HepG2 (cell line): ENCODE measurements around the gene ARHGAP22. TPM values are rescaled to one million over a fixed set of nuclear protein-coding genes. Genes with fewer than 3 reads are reported as not detected.

Experiments used
- ATAC-seq: fragments of 200-7000 bp; cut with Tn5 transposase; 3 replicates; pipeline ENCODE4 v1.9.1; 2020; ENCODE audit warnings: mild to moderate bottlenecking, moderate library complexity
- BruUV-seq: library from RNA; stranded (reverse); fragments of 400-500 nt; replicated peaks from 2 replicates; lab custom pipeline; 2021; lab: Mats Ljungman, UMichigan
- CTCF ChIA-PET: fragments of 300-600 bp; formaldehyde crosslinking; extraction: SDS; loops from one replicate; lab custom pipeline; 2021; ENCODE audit warnings: low total read pairs, inconsistent platforms, low intra/inter-chr PET ratio; lab: Yijun Ruan, JAX
- POLR2A ChIA-PET: fragments of 350-600 bp; sonication (Branson Sonifier 250); formaldehyde crosslinking; loops from one replicate; lab custom pipeline; 2020; ENCODE audit warnings: antibody characterized with exemption, inconsistent platforms; lab: Yijun Ruan, JAX
- DNase-seq: peaks from one replicate; pipeline ENCODE4 v3.0.0-alpha.2; 2015; ENCODE audit warnings: low spot score
- FAIRE-seq: peaks from 3 replicates; lab custom pipeline; 2011; peaks lifted over from hg19 to GRCh38; lab: Jason Lieb, UNC
- H2AFZ ChIP-seq: one replicate; pipeline ENCODE4 v1.6.1; 2011; ENCODE audit warnings: low read length, inconsistent platforms
- H3K27ac ChIP-seq: fragments of 300-600 bp; 3 replicates; pipeline ENCODE4 v1.8.0; 2011; ENCODE audit warnings: mixed run types, mild to moderate bottlenecking, mixed read lengths, low read length, inconsistent platforms; ENCODE audit not compliant: insufficient read depth; ENCODE audit errors: extremely low read length
- H3K27me3 ChIP-seq, 2 experiments: fragments of 200-600 bp in 1 of 2; 2 replicates in 1 of 2; 3 replicates in 1 of 2; pipeline versions ENCODE4 v1.6.0 to v1.8.0; 2011; ENCODE audit warnings: low read length in 2 of 2, mild to moderate bottlenecking in 2 of 2, moderate library complexity in 2 of 2, inconsistent platforms in 1 of 2; ENCODE audit not compliant: insufficient read depth in 2 of 2, control insufficient read depth in 1 of 2
- H3K36me3 ChIP-seq, 2 experiments: fragments of 200-600 bp in 1 of 2; replicated peaks in 1 of 2; 2 replicates in 1 of 2; 3 replicates in 1 of 2; pipeline versions ENCODE4 v1.5.1 to v1.8.0; 2011; ENCODE audit warnings: low read length in 2 of 2, inconsistent platforms in 1 of 2; ENCODE audit not compliant: insufficient read depth in 2 of 2, control insufficient read depth in 1 of 2
- H3K4me1 ChIP-seq: 2 replicates; pipeline ENCODE4 v1.5.1; 2012; ENCODE audit warnings: low read length, inconsistent platforms; ENCODE audit not compliant: insufficient read depth
- H3K4me2 ChIP-seq: 2 replicates; pipeline ENCODE4 v1.6.0; 2011; ENCODE audit warnings: low read depth, low read length, inconsistent platforms
- H3K4me3 ChIP-seq, 3 experiments: fragments of 200-600 bp in 1 of 3; sonication (generic), shearing (Covaris generic) in 1 of 3; replicated peaks in 1 of 3; 2 replicates each; pipeline ENCODE4 v1.5.1; 2011 to 2016; ENCODE audit warnings: low read length in 3 of 3, inconsistent platforms in 2 of 3, low read depth in 2 of 3, mild to moderate bottlenecking in 2 of 3, control low read depth in 1 of 3, mixed read lengths in 1 of 3; ENCODE audit not compliant: insufficient read depth in 1 of 3
- H3K79me2 ChIP-seq: one replicate; pipeline ENCODE4 v1.6.1; 2011; ENCODE audit warnings: low read length, inconsistent platforms; ENCODE audit not compliant: insufficient read depth
- H3K9ac ChIP-seq: 2 replicates; pipeline ENCODE4 v1.6.0; 2011; ENCODE audit warnings: mild to moderate bottlenecking, low read depth, low read length, inconsistent platforms; ENCODE audit not compliant: insufficient read depth
- H3K9me3 ChIP-seq: 2 replicates; pipeline ENCODE4 v1.5.1; 2012; ENCODE audit warnings: mild to moderate bottlenecking, low read length
- H4K20me1 ChIP-seq: 2 replicates; pipeline ENCODE4 v1.6.0; 2011; ENCODE audit warnings: inconsistent platforms, mild to moderate bottlenecking, low read length, moderate library complexity; ENCODE audit not compliant: insufficient read depth
- ATF5 ChIP-seq: sonication (generic); formaldehyde crosslinking; IDR thresholded peaks from 2 replicates; pipeline ENCODE4 v1.4.0; 2020; ENCODE audit warnings: mild to moderate bottlenecking, low read depth, missing genetic modification reagents
- ATF7 ChIP-seq, 2 experiments: fragments of 450-650 bp in 1 of 2; sonication (generic) in 1 of 2; formaldehyde crosslinking in 1 of 2; IDR thresholded peaks; 2 replicates each; pipeline versions ENCODE4 v1.4.0 to v1.6.1; 2016 to 2020; ENCODE audit warnings: antibody characterized with exemption in 1 of 2, mild to moderate bottlenecking in 1 of 2, missing genetic modification reagents in 1 of 2
- HDAC1 ChIP-seq: sonication (generic); formaldehyde crosslinking; IDR thresholded peaks from 2 replicates; pipeline ENCODE4 v1.5.1; 2020; ENCODE audit warnings: mild to moderate bottlenecking, missing genetic modification reagents
- IRF2 ChIP-seq: IDR thresholded peaks from 2 replicates; pipeline ENCODE4 v1.6.1; 2018; ENCODE audit warnings: missing genetic modification reagents, missing compliant biosample characterization
- NFKB2 ChIP-seq: sonication (generic); formaldehyde crosslinking; IDR thresholded peaks from 2 replicates; pipeline ENCODE4 v1.4.0; 2020; ENCODE audit warnings: missing genetic modification reagents, borderline replicate concordance
- NR1H2 ChIP-seq: sonication (generic); formaldehyde crosslinking; IDR thresholded peaks from 2 replicates; pipeline ENCODE4 v1.8.1; 2022; ENCODE audit warnings: low read depth, missing genetic modification reagents, borderline replicate concordance
- RNF2 ChIP-seq: fragments of 450-650 bp; conservative IDR thresholded peaks from 2 replicates; pipeline ENCODE4 v1.6.1; 2016; ENCODE audit warnings: low read depth
- SIX4 ChIP-seq: sonication (generic); formaldehyde crosslinking; IDR thresholded peaks from 2 replicates; pipeline ENCODE4 v1.4.0; 2020; ENCODE audit warnings: missing genetic modification reagents
- ZHX2 ChIP-seq, 2 experiments: sonication (generic) in 1 of 2; formaldehyde crosslinking in 1 of 2; IDR thresholded peaks; 2 replicates each; pipeline versions ENCODE4 v1.6.1 to v1.9.0; 2014 to 2022; ENCODE audit warnings: antibody characterized with exemption in 1 of 2, borderline replicate concordance in 1 of 2, inconsistent platforms in 1 of 2, low read depth in 1 of 2, missing genetic modification reagents in 1 of 2
- ZNF101 ChIP-seq: sonication (generic); formaldehyde crosslinking; IDR thresholded peaks from 2 replicates; pipeline ENCODE4 v1.4.0; 2020; ENCODE audit warnings: mild to moderate bottlenecking, low read depth, missing genetic modification reagents, borderline replicate concordance
- ZNF251 ChIP-seq: sonication (generic); formaldehyde crosslinking; IDR thresholded peaks from 2 replicates; pipeline ENCODE4 v1.9.0; 2021; ENCODE audit warnings: mild to moderate bottlenecking, missing genetic modification reagents
- ZNF3 ChIP-seq: IDR thresholded peaks from 2 replicates; pipeline ENCODE4 v1.7.0; 2017; ENCODE audit warnings: inconsistent platforms
- ZNF484 ChIP-seq: sonication (generic); formaldehyde crosslinking; IDR thresholded peaks from 2 replicates; pipeline ENCODE4 v1.5.1; 2020; ENCODE audit warnings: mild to moderate bottlenecking, low read depth, missing genetic modification reagents, borderline replicate concordance
- ZNF678 ChIP-seq: sonication (generic); formaldehyde crosslinking; IDR thresholded peaks from 2 replicates; pipeline ENCODE4 v1.4.0; 2020; ENCODE audit warnings: mild to moderate bottlenecking, missing genetic modification reagents
- ZZZ3 ChIP-seq: sonication (generic); formaldehyde crosslinking; IDR thresholded peaks from 2 replicates; pipeline ENCODE4 v1.4.0; 2020; ENCODE audit warnings: missing genetic modification reagents, mild to moderate bottlenecking, borderline replicate concordance
- WGBS: methylation state at CpG from one replicate; pipeline ENCODE4 v1.1.6; 2017; ENCODE audit warnings: low lambda C conversion rate; 5-methylcytosine and 5-hydroxymethylcytosine counted together
- in situ Hi-C: cut with HindIII; loops from 2 replicates; pipeline ENCODE4 v1.10.0; 2017; ENCODE audit warnings: low pct_unique_long_range_greater_than_20kb; ENCODE audit not compliant: extremely low pct_ligation_motif_present
- intact Hi-C: fragments of 100-400 bp; cut with micrococcal nuclease; formaldehyde crosslinking; loops from one replicate; pipeline ENCODE4 v1.10.0; 2022; ENCODE audit not compliant: unreplicated experiment
- polyA plus RNA-seq, 8 experiments: library from polyadenylated mRNA; depleted of rRNA in 3 of 8; stranded (reverse) in 7 of 8; unstranded in 1 of 8; fragments of >200 nt; fragmentation: Illumina TruSeq in 4 of 8; extraction: Trizol in 4 of 8; gene quantifications; 2 replicates each; pipeline versions ENCODE4 v1.2.1 to v1.2.3, GENCODE V29; 2011 to 2016; ENCODE audit warnings: low read depth in 4 of 8, missing spikeins in 1 of 8, mixed read lengths in 1 of 8; ENCODE audit not compliant: insufficient read depth in 1 of 8
- total RNA-seq, 5 experiments: library from RNA; depleted of rRNA; stranded (reverse); fragments of >200 nt; fragmentation: Illumina TruSeq; extraction: Trizol; gene quantifications; 2 replicates each; pipeline ENCODE4 v1.2.3, GENCODE V29; 2016; ENCODE audit warnings: low read depth in 1 of 5

The ARHGAP22 gene
- total and polyA plus RNA-seq, 2 of the 13 experiments (the other 11 are each of a cell fraction or from before 2014, with no cell fraction given): 0.08 to 0.38 TPM

GRCh38 chr10:48601789-48602188, 3.1 kb downstream of the ARHGAP22 start (continued):
- TF ChIP-seq NFKB2 (CRISPR knock-in tag): no peak
- no peak for TF ChIP-seq ATF7 (IDR thresholded peaks at IDR 0.05)
- TF ChIP-seq ATF7 (CRISPR knock-in tag; IDR thresholded peaks at IDR 0.05): no peak
- no peak for TF ChIP-seq ZNF484 (CRISPR knock-in tag)
- TF ChIP-seq, all 625 proteins: peak for 0

- FAIRE-seq: no peak
- DNase-seq: no peak
- POLR2A ChIA-PET: no interaction called here
- no peaks in the 10 kb centered on the region for H3K4me1 ChIP-seq
- WGBS: 0% methylated on average over 1 of the region's 3 CpGs
- H3K36me3 ChIP-seq: no peaks in the 10 kb centered on the region
- no peak overlapping the region for H3K4me3 ChIP-seq
- no TSS peak for BruUV-seq
- H3K9me3 ChIP-seq: no peaks in the 10 kb centered on the region
- no peak overlapping the region for H2AFZ ChIP-seq
- CTCF ChIA-PET: no interaction called here
- no peak overlapping the region for H3K4me2 ChIP-seq
- no peak overlapping the region for H3K27ac ChIP-seq
- H3K9ac ChIP-seq: no peak overlapping the region
- in situ Hi-C loops: no loop called here
- no peak for TF ChIP-seq ZNF3 (CRISPR knock-in tag)
- TF ChIP-seq ATF5 (CRISPR knock-in tag): no peak
- no peak for TF ChIP-seq IRF2
- TF ChIP-seq ZNF101 (CRISPR knock-in tag): no peak
- no peak for TF ChIP-seq ZHX2 (IDR thresholded peaks at IDR 0.05; ENCODE audit: low read depth)
- TF ChIP-seq ZHX2 (CRISPR knock-in tag; IDR thresholded peaks at IDR 0.05; ENCODE audit: borderline replicate concordance): no peak
- TF ChIP-seq ZZZ3 (CRISPR knock-in tag): no peak
- TF ChIP-seq HDAC1 (CRISPR knock-in tag): no peak
- no peak for TF ChIP-seq ZNF251 (CRISPR knock-in tag)
- no peak for TF ChIP-seq RNF2
- no peak for TF ChIP-seq NR1H2 (CRISPR knock-in tag)
- no peak for TF ChIP-seq ZNF678
- no peak for TF ChIP-seq SIX4 (CRISPR knock-in tag)
- ATAC-seq: no peak
- no peaks in the 10 kb centered on the region for H3K79me2 ChIP-seq
- no peaks in the 10 kb centered on the region for H4K20me1 ChIP-seq
- H3K27me3 ChIP-seq: peaks cover 0 to 7% of the 10 kb centered on the region in 2 experiments; a peak in 2 of 5 replicates
- intact Hi-C loops: no loop called here
Observed at GRCh38 chr10:48600645-48601505, 4.0 kb downstream of the ARHGAP22 start.
